Panc1 (cell line): ENCODE data around the gene KRTAP10-10. TPM values are rescaled to one million over a fixed set of nuclear protein-coding genes. Genes with fewer than 3 reads are reported as not detected.

Experiments
- ATAC-seq: fragments of 200-7000 bp; cut with Tn5 transposase; 2 replicates; pipeline ENCODE4 v1.9.1; 2020; ENCODE audit warnings: mild to moderate bottlenecking, moderate library complexity
- BruUV-seq: library from RNA; stranded (reverse); fragments of 400-500 nt; replicated peaks from 2 replicates; lab custom pipeline; 2021; lab: Mats Ljungman, UMichigan
- CTCF ChIA-PET: fragments of 300-600 bp; sonication (Branson Sonifier 250); formaldehyde crosslinking; loops from one replicate; lab custom pipeline; 2022; ENCODE audit warnings: antibody characterized with exemption; lab: Charles Lee
- POLR2A ChIA-PET: fragments of 300-600 bp; sonication (Branson Sonifier 250); formaldehyde crosslinking; loops from one replicate; lab custom pipeline; 2022; ENCODE audit warnings: antibody characterized with exemption; lab: Charles Lee
- DNase-seq: peaks from one replicate; pipeline ENCODE4 v3.0.0-alpha.2; 2010; ENCODE audit warnings: low read depth, low spot score
- H3K27ac ChIP-seq: 2 replicates; pipeline ENCODE4 v1.5.1; 2011; ENCODE audit warnings: mild to moderate bottlenecking, low read length, inconsistent platforms
- H3K27me3 ChIP-seq: fragments of 200-500 bp; sonication (Bioruptor generic); 2 replicates; pipeline ENCODE4 v1.6.0; 2014; ENCODE audit warnings: low read length, inconsistent platforms; ENCODE audit not compliant: control insufficient read depth, insufficient read depth
- H3K36me3 ChIP-seq: fragments of 200-500 bp; sonication (Bioruptor generic); 2 replicates; pipeline ENCODE4 v1.5.1; 2014; ENCODE audit warnings: inconsistent platforms, mild to moderate bottlenecking, low read length, moderate library complexity; ENCODE audit not compliant: control insufficient read depth, insufficient read depth
- H3K4me1 ChIP-seq: 2 replicates; pipeline ENCODE4 v1.5.1; 2011; ENCODE audit warnings: inconsistent platforms, mild to moderate bottlenecking, low read length, moderate library complexity; ENCODE audit not compliant: control insufficient read depth, insufficient read depth
- H3K4me3 ChIP-seq, 2 experiments: 2 replicates each; pipeline ENCODE4 v1.5.1; 2011 to 2012; ENCODE audit warnings: low read depth in 2 of 2, low read length in 2 of 2, mild to moderate bottlenecking in 2 of 2, inconsistent platforms in 1 of 2, moderate library complexity in 1 of 2
- H3K9me3 ChIP-seq: fragments of 200-500 bp; sonication (Bioruptor generic); 2 replicates; pipeline ENCODE4 v1.5.1; 2014; ENCODE audit warnings: low read depth, mild to moderate bottlenecking, inconsistent platforms, low read length, moderate library complexity; ENCODE audit not compliant: control insufficient read depth, insufficient read depth
- CTCF ChIP-seq: fragments of 450-650 bp; IDR thresholded peaks from 2 replicates; pipeline ENCODE4 v1.5.1; 2017; ENCODE audit warnings: mild to moderate bottlenecking
- POLR2AphosphoS5 ChIP-seq: IDR thresholded peaks from 2 replicates; pipeline ENCODE4 v1.6.1; 2012; ENCODE audit warnings: mild to moderate bottlenecking, low read depth, low read length, moderate library complexity
- REST ChIP-seq, 2 experiments: IDR thresholded peaks; 2 replicates each; pipeline ENCODE4 v1.6.1; 2011 to 2012; ENCODE audit warnings: low read depth in 2 of 2, control low read depth in 1 of 2, low read length in 1 of 2, mild to moderate bottlenecking in 1 of 2, moderate library complexity in 1 of 2; ENCODE audit not compliant: insufficient read depth in 1 of 2
- SIN3A ChIP-seq: IDR thresholded peaks from 2 replicates; pipeline ENCODE4 v1.6.1; 2012; ENCODE audit warnings: low read depth, mild to moderate bottlenecking, low read length, moderate library complexity, borderline replicate concordance; ENCODE audit not compliant: insufficient read depth
- TCF7L2 ChIP-seq: IDR thresholded peaks from 2 replicates; pipeline ENCODE4 v1.6.1; 2011; ENCODE audit warnings: mild to moderate bottlenecking, low read depth, low read length, inconsistent platforms
- in situ Hi-C: cut with HindIII; loops from 2 replicates; pipeline ENCODE4 v1.10.0; 2016; ENCODE audit warnings: low sequenced_read_pairs, low pct_unique_long_range_greater_than_20kb
- intact Hi-C: fragments of 100-400 bp; cut with micrococcal nuclease; formaldehyde crosslinking; loops from one replicate; pipeline ENCODE4 v1.10.0; 2022; ENCODE audit not compliant: unreplicated experiment
- total RNA-seq: library from RNA; stranded (reverse); gene quantifications from one replicate; pipeline ENCODE4 v1.2.1, GENCODE V29; 2021; ENCODE audit not compliant: unreplicated experiment

The KRTAP10-10 gene
- total RNA-seq, 1 experiment from 2014 or later: not detected

GRCh38 chr21:44614161-44614631 is 23.0 kb upstream of the KRTAP10-10 start:
- TF ChIP-seq TCF7L2 (no peak), REST (IDR thresholded peaks at IDR 0.05; ENCODE audit: insufficient read depth in 1 of 2, low read depth in 2 of 2, low read length in 1 of 2) (no peak), POLR2AphosphoS5 (no peak), CTCF (no peak), SIN3A (no peak)
- ChIA-PET CTCF (no interaction called here), POLR2A (no interaction called here)
- no TSS peak for BruUV-seq
- DNase-seq (no peak), ATAC-seq (no peak)
- H3K27me3 ChIP-seq: no peaks in the 10 kb centered on the region
- intact Hi-C loops (no loop called here), in situ Hi-C loops (no loop called here)
- no peak overlapping the region for H3K4me3 ChIP-seq
- H3K27ac ChIP-seq: no peak overlapping the region
- no peaks in the 10 kb centered on the region for H3K4me1 ChIP-seq
- no peaks in the 10 kb centered on the region for H3K36me3 ChIP-seq
- peaks cover 2% of the 10 kb centered on the region; the same call in 1 of the 2 replicates for H3K9me3 ChIP-seq

DNA sequence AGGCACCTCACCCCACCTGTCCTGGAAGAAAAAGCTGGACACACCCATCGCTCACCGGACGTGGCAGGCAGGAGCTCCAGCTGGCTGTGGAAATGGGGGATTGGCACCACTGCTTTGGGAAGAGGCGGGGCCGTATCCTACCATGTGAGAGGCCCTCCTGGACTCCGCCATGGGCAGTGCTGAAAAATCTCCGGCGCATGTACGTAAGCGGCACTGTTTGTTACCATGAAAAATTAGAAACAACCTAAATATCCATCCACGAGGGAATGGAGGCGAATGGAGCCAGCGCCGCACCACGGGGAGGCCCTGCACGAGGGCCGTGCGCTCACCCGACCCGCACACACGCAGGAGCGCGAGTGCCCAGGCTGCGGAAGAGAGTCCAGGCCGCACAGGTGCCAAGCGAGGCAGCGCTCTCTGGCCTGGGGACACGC is 22.2 kb upstream of the KRTAP10-10 start:
- BruUV-seq: no TSS peak
- in situ Hi-C loops: no loop called here
- Histone ChIP-seq H3K27me3 (no peaks in the 10 kb centered on the region), H3K9me3 (no peaks in the 10 kb centered on the region; the same call in 1 of the 2 replicates), H3K27ac (no peak overlapping the region), H3K4me3 (no peak overlapping the region), H3K4me1 (no peaks in the 10 kb centered on the region), H3K36me3 (no peaks in the 10 kb centered on the region)
- CTCF ChIA-PET: no interaction called here
- intact Hi-C loops: no loop called here
- DNase-seq: no peak
- no peak for ATAC-seq
- TF ChIP-seq REST (IDR thresholded peaks at IDR 0.05; ENCODE audit: insufficient read depth in 1 of 2, low read depth in 2 of 2, low read length in 1 of 2) (no peak), TCF7L2 (no peak), SIN3A (no peak), CTCF (no peak), POLR2AphosphoS5 (no peak)
- POLR2A ChIA-PET: no interaction called here
